Measurements from ENCODE around the gene PITPNC1. TPM values are rescaled to one million over a fixed set of nuclear protein-coding genes. Genes with fewer than 3 reads are reported as not detected.
A peak's percentile ranks its signal among the peaks of the same experiment; 100 is the strongest.

PITPNC1 gene
- total RNA-seq, 1 experiment from 2014 or later: 37.5 TPM

GRCh38 chr17:67733449-67733848 lies 356.4 kb downstream of the PITPNC1 start:
- Histone ChIP-seq H3K9me3 (ENCODE audit: control insufficient read depth, low read depth, low read length) (no peaks in the 10 kb centered on the region), H4K8ac (replicated peaks; ENCODE audit: insufficient read length, low read depth, low read length) (no peak overlapping the region), H3K56ac (ENCODE audit: insufficient read length, low read depth, low read length) (no peak overlapping the region), H2BK120ac (ENCODE audit: low read depth, low read length, poor library complexity, severe bottlenecking) (no peak overlapping the region), H3K27ac (ENCODE audit: insufficient read length, low read depth, low read length) (peak overlapping the region; percentile 62), H3K14ac (ENCODE audit: insufficient read depth, low read length) (no peak overlapping the region), H3K23ac (ENCODE audit: insufficient read length, low read depth, low read length) (no peak overlapping the region), H3K4ac (ENCODE audit: low read depth, low read length) (no peak overlapping the region), H2BK20ac (ENCODE audit: low read depth, low read length, poor library complexity, severe bottlenecking) (no peak overlapping the region), H2AFZ (ENCODE audit: low read length) (no peak overlapping the region), H2BK5ac (ENCODE audit: insufficient read length, low read length) (no peak overlapping the region), H3K4me2 (ENCODE audit: insufficient read depth, insufficient read length, low read length) (peak overlapping the region; percentile 11), H3T11ph (ENCODE audit: low read length) (no peak overlapping the region), H3K9ac (ENCODE audit: extremely low read depth, insufficient read length, low read length) (no peak overlapping the region), H3K27me3 (ENCODE audit: insufficient read depth, low read length) (no peaks in the 10 kb centered on the region), H2AK5ac (ENCODE audit: insufficient read length, low read length) (no peak overlapping the region), H2BK12ac (ENCODE audit: insufficient read length, low read depth, low read length) (no peak overlapping the region), H4K91ac (ENCODE audit: insufficient read length, low read depth, low read length) (no peak overlapping the region), H4K20me1 (ENCODE audit: control insufficient read depth, insufficient read depth, insufficient read length) (no peaks in the 10 kb centered on the region), H3K79me1 (ENCODE audit: insufficient read depth, low read depth, low read length, poor library complexity, severe bottlenecking) (no peaks in the 10 kb centered on the region), H3K79me2 (ENCODE audit: insufficient read depth, low read length) (no peaks in the 10 kb centered on the region; the same call in 1 of the 2 replicates), H2BK15ac (ENCODE audit: low read depth, low read length) (no peak overlapping the region), H4K5ac (ENCODE audit: insufficient read length, low read depth, low read length) (no peak overlapping the region), H3K18ac (ENCODE audit: insufficient read length, low read depth, low read length) (no peak overlapping the region), H3K23me2 (ENCODE audit: insufficient read length, low read depth, low read length, poor library complexity, severe bottlenecking) (no peaks in the 10 kb centered on the region), H3K4me1 (ENCODE audit: insufficient read depth, low read length) (peaks cover 5% of the 10 kb centered on the region)
- H3K36me3 Mint-ChIP-seq (ENCODE audit: insufficient read depth in 1 of 3, low read depth in 3 of 3): peaks cover 58 to 86% (median 77%) of the 10 kb centered on the region in 3 experiments
- DNase-seq: no peak
- H3K4me1 Mint-ChIP-seq: peaks cover 24 to 26% of the 10 kb centered on the region in 2 experiments
- peak overlapping the region; percentile 68 to 97 (median 86); a peak in 6 of 7 replicates for H3K27ac Mint-ChIP-seq
- H3K27me3 Mint-ChIP-seq (ENCODE audit: low read depth): no peaks in the 10 kb centered on the region
- no CpG with 5 or more reads among the region's 2 CpGs for WGBS (ENCODE audit: extremely low coverage, insufficient read length, low lambda C conversion rate)
- TF ChIP-seq, protein P1, sequence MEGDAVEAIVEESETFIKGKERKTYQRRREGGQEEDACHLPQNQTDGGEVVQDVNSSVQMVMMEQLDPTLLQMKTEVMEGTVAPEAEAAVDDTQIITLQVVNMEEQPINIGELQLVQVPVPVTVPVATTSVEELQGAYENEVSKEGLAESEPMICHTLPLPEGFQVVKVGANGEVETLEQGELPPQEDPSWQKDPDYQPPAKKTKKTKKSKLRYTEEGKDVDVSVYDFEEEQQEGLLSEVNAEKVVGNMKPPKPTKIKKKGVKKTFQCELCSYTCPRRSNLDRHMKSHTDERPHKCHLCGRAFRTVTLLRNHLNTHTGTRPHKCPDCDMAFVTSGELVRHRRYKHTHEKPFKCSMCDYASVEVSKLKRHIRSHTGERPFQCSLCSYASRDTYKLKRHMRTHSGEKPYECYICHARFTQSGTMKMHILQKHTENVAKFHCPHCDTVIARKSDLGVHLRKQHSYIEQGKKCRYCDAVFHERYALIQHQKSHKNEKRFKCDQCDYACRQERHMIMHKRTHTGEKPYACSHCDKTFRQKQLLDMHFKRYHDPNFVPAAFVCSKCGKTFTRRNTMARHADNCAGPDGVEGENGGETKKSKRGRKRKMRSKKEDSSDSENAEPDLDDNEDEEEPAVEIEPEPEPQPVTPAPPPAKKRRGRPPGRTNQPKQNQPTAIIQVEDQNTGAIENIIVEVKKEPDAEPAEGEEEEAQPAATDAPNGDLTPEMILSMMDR (conservative IDR thresholded peaks at IDR 0.05): no peak
- H3K9me3 Mint-ChIP-seq: peaks cover 5 to 7% of the 10 kb centered on the region in 2 experiments; a peak in 3 of 5 replicates
- peak overlapping the region; percentile 6 to 25; a peak in 4 of 5 replicates for H3K4me3 Mint-ChIP-seq

All from H9 (cell line).